Tongue (tissue), 2 donors: ENCODE results near the gene LYPD1. TPM values are rescaled to one million over a fixed set of nuclear protein-coding genes. Genes with fewer than 3 reads are reported as not detected.

ENCODE experiments used
- DNase-seq: peaks from one replicate; pipeline ENCODE4 v3.0.0-alpha.2; 2015
- total RNA-seq: library from RNA; depleted of rRNA; stranded (reverse); fragments of >200 nt; gene quantifications from one replicate; pipeline ENCODE4 v1.2.3, GENCODE V29; 2014

Gene LYPD1
- total RNA-seq, 1 donor from 2014 or later: 3.6 TPM

DNA sequence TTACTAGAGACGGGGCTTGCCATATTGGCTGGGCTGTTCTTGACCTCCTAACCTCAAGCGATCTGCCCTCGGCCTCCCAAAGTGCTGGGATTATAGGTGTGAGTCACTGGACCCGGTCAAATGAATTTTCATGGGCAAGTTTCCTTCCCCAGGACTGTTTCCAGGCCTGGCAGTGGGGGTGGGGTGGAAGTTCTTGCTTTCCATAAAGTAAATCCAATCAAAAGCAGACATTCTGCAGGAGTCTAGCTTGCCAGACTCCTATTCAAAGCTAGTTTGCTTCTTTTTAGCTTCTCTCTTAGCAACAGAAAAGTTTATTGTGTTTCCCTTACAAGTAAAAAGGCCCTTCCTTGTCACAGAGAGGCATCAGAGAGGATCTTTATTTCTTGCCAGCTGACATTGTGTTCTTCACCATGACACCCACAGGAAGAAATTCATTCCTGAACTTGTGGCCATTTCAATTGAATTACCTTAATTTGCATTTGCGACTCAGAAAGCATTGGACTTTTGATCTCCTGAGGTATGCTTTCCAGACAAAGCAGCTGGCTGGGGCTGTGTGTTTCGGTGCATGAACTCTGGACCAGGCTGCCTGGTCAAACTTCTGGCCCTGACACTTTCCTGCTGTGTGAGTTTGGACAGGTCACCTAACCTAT lies 37.9 kb downstream of the LYPD1 start:
- DNase-seq: peak; percentile 47

DNA sequence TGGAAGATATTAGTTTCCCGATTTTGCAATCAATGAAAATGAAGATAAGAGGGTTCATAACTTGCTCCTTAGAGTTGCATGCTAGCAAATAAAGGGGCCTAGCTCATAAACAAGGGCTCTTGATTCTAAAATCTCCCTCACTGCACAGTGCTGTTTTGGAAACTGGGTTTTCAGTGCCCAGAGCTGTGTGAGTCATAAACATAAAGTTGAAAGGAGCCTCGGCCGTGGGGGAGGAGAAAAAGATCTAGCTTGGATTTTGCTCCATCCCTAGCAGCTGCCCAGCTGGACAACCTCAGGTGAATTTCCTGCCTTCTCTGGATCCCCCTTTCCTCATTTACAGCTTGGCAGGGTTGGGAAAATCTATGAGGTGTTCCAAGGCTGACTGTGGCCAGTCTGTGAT lies 42.5 kb downstream of the LYPD1 start:
- no peak for DNase-seq

GRCh38 chr2:132623096-132623839 lies 46.7 kb downstream of the LYPD1 start:
- peak; percentile 59 for DNase-seq

GRCh38 chr2:132621131-132621875 lies 48.7 kb downstream of the LYPD1 start:
- peak; percentile 52 for DNase-seq

- no peak for DNase-seq
Observed at GRCh38 chr2:132620115-132620514, 49.9 kb downstream of the LYPD1 start.

DNA sequence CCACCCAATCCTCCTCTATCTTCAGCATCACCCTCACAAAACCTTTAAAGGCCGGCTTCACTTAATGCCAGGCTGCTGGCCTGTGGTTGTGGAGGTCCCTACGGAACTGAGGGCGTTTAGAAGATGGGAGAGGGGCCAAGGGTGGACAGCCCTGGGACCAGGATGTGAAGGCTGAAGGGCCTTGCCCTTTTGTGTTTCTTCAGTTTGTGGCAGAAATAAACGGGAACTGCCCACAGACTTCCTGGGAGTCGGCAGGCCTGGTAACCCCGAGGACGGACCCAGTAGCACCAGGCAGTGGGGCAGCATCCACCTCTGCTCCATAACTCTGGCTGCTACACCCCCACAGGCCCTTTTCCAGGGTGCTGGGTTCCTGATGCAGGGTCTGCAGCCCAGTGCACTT lies 51.3 kb downstream of the LYPD1 start:
- DNase-seq: no peak

GRCh38 chr2:132617989-132618388 lies 52.0 kb downstream of the LYPD1 start:
- DNase-seq: no peak

DNA sequence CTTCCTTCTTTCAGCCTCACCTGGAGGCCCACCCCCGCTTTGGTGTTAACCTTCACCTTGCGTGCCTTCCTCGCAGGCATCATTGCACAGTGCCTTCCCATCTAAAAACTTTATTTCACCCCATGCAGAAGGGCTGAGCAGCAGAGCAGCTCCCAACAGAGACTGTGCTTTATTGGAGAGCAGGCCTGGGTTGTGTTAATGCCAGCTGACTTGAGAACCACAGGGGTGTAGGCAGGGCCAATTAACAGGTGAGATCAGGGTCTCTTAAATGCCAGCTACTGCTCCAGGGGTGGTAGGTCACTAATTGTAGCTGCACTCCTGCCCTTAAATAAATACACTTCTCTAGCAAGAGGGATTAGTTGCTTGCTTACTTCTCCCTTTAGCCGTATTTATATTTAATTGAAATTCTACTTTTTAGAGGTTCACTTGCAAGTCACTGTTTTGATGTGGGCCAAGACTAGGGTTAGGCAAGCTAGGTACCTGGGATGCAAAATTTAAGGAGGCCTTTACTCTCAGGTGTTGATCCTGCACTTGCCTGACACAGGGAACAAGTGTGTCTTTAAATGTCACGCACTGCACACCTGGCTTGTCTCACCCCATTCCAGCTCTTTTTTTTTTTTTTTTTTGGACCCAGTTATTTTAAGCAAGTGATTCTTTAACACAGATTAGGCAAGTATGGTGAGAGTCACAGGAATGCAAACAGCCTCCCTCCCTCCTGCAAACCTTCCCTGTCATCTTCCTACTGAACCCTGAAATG lies 54.5 kb downstream of the LYPD1 start:
- no peak for DNase-seq

GRCh38 chr2:132611719-132612118 lies 58.3 kb downstream of the LYPD1 start:
- no peak for DNase-seq

DNA sequence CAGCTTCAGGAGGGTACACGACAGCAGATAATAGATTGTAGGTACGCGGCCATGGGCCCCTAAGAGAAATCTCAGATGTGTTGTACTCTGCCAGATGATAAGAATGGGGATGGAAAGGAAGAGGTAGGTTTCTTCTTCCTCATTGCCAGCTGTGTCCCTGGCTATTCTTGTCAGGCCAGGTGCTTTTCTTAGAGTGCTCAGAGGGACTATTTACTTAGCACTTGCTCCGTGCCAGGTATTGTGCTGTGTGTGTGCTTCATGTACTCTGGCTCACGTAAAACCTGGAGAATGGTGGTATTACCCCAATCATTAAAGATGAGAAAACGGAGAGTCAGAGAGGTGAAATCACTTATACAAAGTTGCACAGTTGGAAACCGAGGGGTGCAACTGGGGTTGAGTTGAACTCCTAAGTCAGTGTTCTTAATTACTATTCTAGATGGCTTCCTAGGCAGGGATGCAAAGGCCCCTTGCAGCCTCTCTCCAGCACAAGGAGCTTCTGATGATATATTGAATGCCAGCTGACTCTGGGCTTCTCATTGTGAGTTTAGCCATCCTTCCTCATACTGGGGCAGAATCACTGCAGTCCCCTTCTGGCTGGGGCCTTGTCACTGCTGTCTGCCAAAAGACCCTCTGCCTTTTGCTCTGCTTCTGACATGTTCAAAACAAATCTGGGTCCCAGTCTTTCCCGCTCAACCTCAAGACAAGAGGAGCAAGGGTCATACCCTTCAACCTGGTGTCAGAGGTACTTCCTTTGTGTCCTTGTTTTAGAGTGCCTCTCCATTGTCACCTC lies 60.7 kb downstream of the LYPD1 start:
- DNase-seq: no peak

DNA sequence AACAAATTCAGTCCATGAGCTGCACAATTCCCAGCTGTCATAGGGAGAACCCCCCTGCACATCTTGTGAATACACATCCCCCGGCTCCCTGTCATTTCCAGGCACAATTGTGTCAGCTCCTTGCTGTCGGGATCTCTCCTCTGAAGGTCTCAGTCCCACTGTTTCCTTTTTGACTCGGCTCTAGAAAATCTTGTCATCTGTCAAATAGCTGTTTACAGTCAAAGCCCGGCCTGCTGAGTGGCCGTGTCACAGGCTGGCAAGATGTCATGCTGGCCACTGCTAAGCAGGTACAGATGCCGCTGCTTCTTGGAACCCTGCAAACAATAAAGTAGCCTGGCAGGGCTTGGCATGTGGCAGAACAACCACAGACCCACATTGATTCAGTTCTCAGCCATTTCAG lies 61.7 kb downstream of the LYPD1 start:
- no peak for DNase-seq

GRCh38 chr2:132607426-132608090 lies 62.4 kb downstream of the LYPD1 start:
- DNase-seq: no peak

DNA sequence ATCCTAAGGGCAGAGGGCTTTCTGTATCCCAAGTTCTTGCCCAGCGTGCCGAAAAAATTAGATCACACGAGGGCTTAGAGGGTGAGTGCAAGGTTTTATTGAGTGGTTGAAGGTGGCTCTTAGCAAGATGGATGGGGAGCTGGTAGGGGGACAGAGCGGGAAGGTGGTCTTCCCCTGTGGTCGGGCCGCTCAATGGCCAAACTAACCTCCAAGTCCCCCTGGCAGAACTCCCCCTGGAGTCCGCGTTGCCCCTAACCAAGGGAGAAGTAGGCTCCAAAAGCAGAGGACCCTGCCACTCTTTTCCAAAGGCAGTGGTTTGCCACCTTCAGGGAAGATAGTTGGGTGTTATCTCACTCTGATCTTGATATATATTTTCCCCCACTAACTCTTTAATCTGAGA lies 63.4 kb downstream of the LYPD1 start:
- DNase-seq: no peak

DNA sequence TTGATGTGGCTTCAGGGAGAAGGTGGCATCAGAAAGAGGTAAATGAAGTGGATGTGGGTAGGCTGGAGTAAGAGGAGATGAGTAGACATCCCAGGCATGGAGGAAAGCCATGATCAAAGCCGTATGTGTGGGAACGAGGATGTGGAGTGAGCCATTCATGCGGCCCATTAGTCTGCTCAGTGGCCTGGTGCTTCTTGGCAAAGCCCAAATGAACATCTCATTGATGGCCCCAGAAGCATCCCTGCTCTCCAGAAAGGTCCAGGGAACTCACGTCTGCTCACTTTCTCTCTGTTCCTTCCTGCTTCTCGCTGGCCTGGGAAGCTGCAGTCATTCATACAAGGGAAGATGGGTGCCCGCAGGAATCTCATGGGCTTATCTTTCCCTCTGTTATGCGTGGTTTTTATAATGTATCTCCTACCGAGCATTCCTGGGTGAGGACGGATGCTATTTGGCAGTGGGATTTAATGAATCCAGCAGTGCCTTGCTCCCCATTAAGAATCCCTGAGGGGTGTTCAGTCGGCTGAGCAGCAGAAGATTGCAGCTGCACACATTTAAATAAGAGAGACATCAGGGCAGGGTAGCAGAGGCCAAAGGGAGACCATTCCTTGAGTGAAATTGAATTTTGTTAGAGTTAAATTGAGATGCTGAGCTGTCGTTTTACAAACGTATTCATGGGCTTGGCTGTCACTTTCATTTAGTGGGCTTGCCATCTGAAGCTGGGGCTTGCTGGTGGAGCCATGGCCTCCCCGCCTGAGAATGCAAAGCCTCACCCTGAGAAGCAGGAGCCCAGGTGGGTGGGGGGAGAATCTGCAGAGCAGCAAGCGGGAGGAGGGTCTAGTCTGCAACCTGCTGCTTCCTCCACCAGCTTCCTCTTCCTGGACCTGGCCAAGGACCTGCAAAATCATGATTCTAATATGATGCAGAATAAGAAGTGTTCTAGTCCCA lies 64.5 kb downstream of the LYPD1 start:
- no peak for DNase-seq

- no peak for DNase-seq
Observed at GRCh38 chr2:132604561-132604960, 65.4 kb downstream of the LYPD1 start.

GRCh38 chr2:132599556-132599955 lies 70.4 kb downstream of the LYPD1 start:
- no peak for DNase-seq

DNA sequence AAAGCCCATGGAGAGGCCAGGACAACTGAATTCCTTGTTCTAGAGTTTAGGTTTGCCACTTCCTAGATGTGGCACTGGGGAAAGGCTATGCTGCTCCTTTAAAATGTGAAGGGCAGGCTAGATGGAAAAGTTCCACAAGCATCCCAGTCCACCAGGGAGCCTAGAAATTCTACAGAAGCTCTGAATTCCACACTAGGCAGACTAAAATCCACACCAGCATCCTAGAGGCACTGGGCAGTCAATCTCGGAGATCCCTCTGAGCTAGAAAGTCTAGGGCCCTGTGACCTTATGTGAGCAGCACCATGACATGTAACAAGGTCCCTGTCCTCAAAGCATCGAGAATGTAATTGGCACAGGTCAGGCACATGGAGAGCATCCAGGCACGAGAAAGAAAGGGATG lies 71.5 kb downstream of the LYPD1 start:
- no peak for DNase-seq

GRCh38 chr2:132597831-132598230 lies 72.2 kb downstream of the LYPD1 start:
- DNase-seq: no peak

- DNase-seq: no peak
Observed at GRCh38 chr2:132597166-132597565, 72.8 kb downstream of the LYPD1 start.

DNA sequence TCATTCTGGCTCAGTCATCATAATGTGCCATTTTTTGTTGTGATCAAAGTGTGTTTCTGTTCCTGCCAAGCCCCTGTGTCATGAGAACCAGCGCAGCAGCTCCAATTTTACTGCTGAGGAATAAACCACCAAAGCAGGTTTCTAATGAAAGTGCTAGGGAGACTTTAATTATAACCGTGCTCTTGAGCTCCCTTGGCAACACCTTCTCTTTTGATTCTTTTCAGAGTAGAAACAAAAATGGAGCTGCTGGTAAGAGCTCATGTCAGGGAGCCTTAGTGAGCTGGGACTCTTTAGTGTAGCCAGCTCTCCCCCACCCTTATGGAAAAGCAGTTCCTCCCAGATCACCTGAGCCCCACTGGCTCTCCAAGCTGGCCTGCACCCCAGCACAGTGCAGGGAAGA lies 74.3 kb downstream of the LYPD1 start:
- DNase-seq: no peak
